Osteocyte (in vitro differentiated cells): ENCODE results near the gene NSMCE3. TPM values are rescaled to one million over a fixed set of nuclear protein-coding genes. Genes with fewer than 3 reads are reported as not detected.

ENCODE experiments used
- DNase-seq: peaks from one replicate; pipeline ENCODE4 v3.0.0; 2021; ENCODE audit warnings: mixed read lengths; ENCODE audit not compliant: unreplicated experiment; ENCODE audit errors: extremely low spot score
- H3K27ac Mint-ChIP-seq: one replicate; pipeline ENCODE4 v1.8.0; 2021; ENCODE audit warnings: mild to moderate bottlenecking, mixed read lengths; ENCODE audit not compliant: unreplicated experiment
- H3K27me3 Mint-ChIP-seq: one replicate; pipeline ENCODE4 v1.8.0; 2021; ENCODE audit warnings: mixed read lengths; ENCODE audit not compliant: unreplicated experiment
- H3K36me3 Mint-ChIP-seq: one replicate; pipeline ENCODE4 v1.8.0; 2021; ENCODE audit warnings: mixed read lengths; ENCODE audit not compliant: unreplicated experiment
- H3K4me1 Mint-ChIP-seq: one replicate; pipeline ENCODE4 v1.8.0; 2021; ENCODE audit warnings: mixed read lengths; ENCODE audit not compliant: unreplicated experiment
- H3K4me3 Mint-ChIP-seq: one replicate; pipeline ENCODE4 v1.8.0; 2021; ENCODE audit warnings: mild to moderate bottlenecking, moderate library complexity, mixed read lengths; ENCODE audit not compliant: unreplicated experiment
- H3K9me3 Mint-ChIP-seq: one replicate; pipeline ENCODE4 v1.8.0; 2021; ENCODE audit warnings: mixed read lengths; ENCODE audit not compliant: unreplicated experiment
- CTCF ChIP-seq: fragments of 200-600 bp; sonication (generic); IDR thresholded peaks from 2 replicates; pipeline ENCODE4 v1.5.0; 2021; ENCODE audit warnings: antibody characterized with exemption, mild to moderate bottlenecking, moderate library complexity
- total RNA-seq: library from RNA; stranded (reverse); gene quantifications from 2 replicates; pipeline ENCODE4 v1.2.1, GENCODE V29; 2021

The NSMCE3 gene
- total RNA-seq, 1 donor from 2014 or later, result 9.9 TPM

DNA sequence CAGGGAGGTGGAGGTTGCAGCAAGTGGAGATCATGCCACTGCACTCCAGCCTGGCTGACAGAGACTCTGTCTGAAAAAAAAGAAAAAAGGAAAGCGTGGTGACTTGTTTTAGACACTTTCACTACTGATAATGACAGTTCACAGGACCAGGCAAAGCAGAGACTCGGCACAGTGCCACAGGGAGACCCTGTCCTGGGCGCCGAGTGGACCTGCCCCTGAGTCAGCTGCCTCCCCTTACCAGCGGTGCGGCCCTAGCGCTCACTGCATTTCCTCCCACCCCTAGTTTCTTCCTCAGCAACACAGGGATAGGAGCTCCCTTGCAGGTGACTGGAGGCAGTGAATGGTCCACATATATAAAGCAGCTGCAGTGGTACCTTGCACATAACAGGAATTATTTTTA, 38.7 kb upstream of the NSMCE3 start:
- no peak overlapping the region for H3K27ac Mint-ChIP-seq

GRCh38 chr15:29305556-29305955, 35.9 kb upstream of the NSMCE3 start:
- no peaks in the 10 kb centered on the region for H3K9me3 Mint-ChIP-seq
- no peaks in the 10 kb centered on the region for H3K36me3 Mint-ChIP-seq
- no peak for TF ChIP-seq CTCF
- H3K4me1 Mint-ChIP-seq, result no peaks in the 10 kb centered on the region
- H3K27ac Mint-ChIP-seq, result no peak overlapping the region
- peaks cover 7% of the 10 kb centered on the region for H3K27me3 Mint-ChIP-seq
- no peak for DNase-seq
- H3K4me3 Mint-ChIP-seq, result no peak overlapping the region

More for the DNA sequence above, 38.7 kb upstream of the NSMCE3 start:
- H3K4me3 Mint-ChIP-seq, result no peak overlapping the region
- TF ChIP-seq CTCF, result no peak
- H3K9me3 Mint-ChIP-seq, result no peaks in the 10 kb centered on the region
- no peaks in the 10 kb centered on the region for H3K4me1 Mint-ChIP-seq
- DNase-seq, result no peak
- H3K36me3 Mint-ChIP-seq, result no peaks in the 10 kb centered on the region
- peaks cover 7% of the 10 kb centered on the region for H3K27me3 Mint-ChIP-seq

GRCh38 chr15:29302871-29303270, 33.2 kb upstream of the NSMCE3 start:
- no peak overlapping the region for H3K27ac Mint-ChIP-seq
- H3K4me1 Mint-ChIP-seq, result no peaks in the 10 kb centered on the region
- no peaks in the 10 kb centered on the region for H3K9me3 Mint-ChIP-seq
- no peak for TF ChIP-seq CTCF
- no peaks in the 10 kb centered on the region for H3K36me3 Mint-ChIP-seq
- no peak for DNase-seq
- no peak overlapping the region for H3K4me3 Mint-ChIP-seq
- peaks cover 7% of the 10 kb centered on the region for H3K27me3 Mint-ChIP-seq

DNA sequence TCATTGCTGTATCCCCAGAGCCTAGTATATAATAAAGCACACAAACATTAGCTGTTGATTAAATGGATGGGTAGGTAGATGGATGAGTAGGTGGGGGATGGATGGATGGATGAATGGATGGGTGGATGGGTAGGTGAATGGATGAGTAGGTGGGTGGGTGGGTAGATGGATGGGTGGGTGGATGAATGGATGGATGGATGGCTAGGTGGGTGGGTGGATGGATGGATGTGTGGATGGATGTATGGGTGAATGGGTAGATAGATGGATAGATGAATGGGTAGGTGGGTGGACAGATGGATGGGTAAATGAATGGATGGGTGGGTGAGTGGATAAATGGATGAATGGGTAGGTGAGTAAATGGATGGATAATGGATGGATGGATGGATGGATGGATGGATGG, 30.2 kb upstream of the NSMCE3 start:
- no peaks in the 10 kb centered on the region for H3K9me3 Mint-ChIP-seq
- H3K27me3 Mint-ChIP-seq, result no peaks in the 10 kb centered on the region
- no peak for TF ChIP-seq CTCF
- H3K36me3 Mint-ChIP-seq, result no peaks in the 10 kb centered on the region
- H3K4me1 Mint-ChIP-seq, result no peaks in the 10 kb centered on the region
- no peak overlapping the region for H3K4me3 Mint-ChIP-seq
- H3K27ac Mint-ChIP-seq, result no peak overlapping the region
- no peak for DNase-seq

GRCh38 chr15:29299331-29299730, 29.7 kb upstream of the NSMCE3 start:
- DNase-seq, result no peak
- no peaks in the 10 kb centered on the region for H3K4me1 Mint-ChIP-seq
- no peaks in the 10 kb centered on the region for H3K27me3 Mint-ChIP-seq
- no peak overlapping the region for H3K4me3 Mint-ChIP-seq
- H3K36me3 Mint-ChIP-seq, result no peaks in the 10 kb centered on the region
- H3K27ac Mint-ChIP-seq, result no peak overlapping the region
- H3K9me3 Mint-ChIP-seq, result no peaks in the 10 kb centered on the region
- no peak for TF ChIP-seq CTCF
